Keratinocyte (primary cell): ENCODE data around the gene SLC7A7. TPM values are rescaled to one million over a fixed set of nuclear protein-coding genes. Genes with fewer than 3 reads are reported as not detected.
A peak's percentile ranks its signal among the peaks of the same experiment; 100 is the strongest.

ENCODE experiments used
- DNase-seq: peaks from one replicate; pipeline ENCODE4 v3.0.0-alpha.2; 2011; ENCODE audit warnings: low read depth, missing footprints, low spot score
- FAIRE-seq: peaks from 2 replicates; lab custom pipeline; 2011; peaks lifted over from hg19 to GRCh38; lab: Jason Lieb, UNC
- H2AFZ ChIP-seq: 2 replicates; pipeline ENCODE4 v1.6.0; 2012; ENCODE audit warnings: low read length, control low read depth, inconsistent platforms; ENCODE audit not compliant: control insufficient read depth
- H3K27ac ChIP-seq: 2 replicates; pipeline ENCODE4 v1.5.1; 2011; ENCODE audit warnings: low read length; ENCODE audit not compliant: control insufficient read depth, insufficient read depth
- H3K27me3 ChIP-seq: 3 replicates; pipeline ENCODE4 v1.6.0; 2011; ENCODE audit warnings: low read length; ENCODE audit not compliant: control insufficient read depth, insufficient read depth; ENCODE audit errors: extremely low read depth
- H3K36me3 ChIP-seq, 2 experiments: 2 replicates in 1 of 2; 3 replicates in 1 of 2; pipeline ENCODE4 v1.5.1; 2011; ENCODE audit warnings: low read length in 2 of 2, mild to moderate bottlenecking in 1 of 2; ENCODE audit not compliant: control insufficient read depth in 2 of 2, insufficient read depth in 2 of 2; ENCODE audit errors: extremely low read depth in 1 of 2
- H3K4me1 ChIP-seq: 3 replicates; pipeline ENCODE4 v1.5.1; 2011; ENCODE audit warnings: low read length; ENCODE audit not compliant: control insufficient read depth, insufficient read depth; ENCODE audit errors: extremely low read depth
- H3K4me2 ChIP-seq: 3 replicates; pipeline ENCODE4 v1.6.0; 2011; ENCODE audit warnings: low read depth, low read length; ENCODE audit not compliant: control insufficient read depth, insufficient read depth; ENCODE audit errors: extremely low read depth
- H3K4me3 ChIP-seq, 3 experiments: fragments of 200-600 bp in 1 of 3; sonication (generic) in 1 of 3; 2 replicates in 2 of 3; 3 replicates in 1 of 3; pipeline ENCODE4 v1.5.1; 2011 to 2016; ENCODE audit warnings: low read length in 3 of 3, mild to moderate bottlenecking in 3 of 3, control low read depth in 2 of 3, inconsistent platforms in 1 of 3, low read depth in 1 of 3, mixed read lengths in 1 of 3, mixed run types in 1 of 3, moderate library complexity in 1 of 3; ENCODE audit not compliant: control insufficient read depth in 2 of 3, insufficient read depth in 2 of 3; ENCODE audit errors: extremely low read depth in 1 of 3
- H3K79me2 ChIP-seq: 2 replicates; pipeline ENCODE4 v1.6.0; 2012; ENCODE audit warnings: low read length; ENCODE audit not compliant: control insufficient read depth, insufficient read depth
- H3K9ac ChIP-seq: 3 replicates; pipeline ENCODE4 v1.6.0; 2011; ENCODE audit warnings: low read length; ENCODE audit not compliant: control insufficient read depth, insufficient read depth; ENCODE audit errors: extremely low read depth
- H3K9me1 ChIP-seq: 3 replicates; pipeline ENCODE4 v1.6.0; 2011; ENCODE audit warnings: low read length; ENCODE audit not compliant: control insufficient read depth, insufficient read depth; ENCODE audit errors: extremely low read depth
- H3K9me3 ChIP-seq: 2 replicates; pipeline ENCODE4 v1.5.1; 2012; ENCODE audit warnings: low read depth, low read length; ENCODE audit not compliant: control insufficient read depth
- H4K20me1 ChIP-seq: 3 replicates; pipeline ENCODE4 v1.6.0; 2011; ENCODE audit warnings: low read length; ENCODE audit not compliant: control insufficient read depth, insufficient read depth; ENCODE audit errors: extremely low read depth
- CTCF ChIP-seq, 3 experiments: IDR thresholded peaks in 1 of 3; conservative IDR thresholded peaks in 1 of 3; optimal IDR thresholded peaks in 1 of 3; 2 replicates in 2 of 3; 3 replicates in 1 of 3; pipeline versions ENCODE3 to v1.5.1; 2011; ENCODE audit warnings: low read length in 3 of 3, mild to moderate bottlenecking in 3 of 3, moderate library complexity in 2 of 3, control low read depth in 1 of 3, inconsistent platforms in 1 of 3; ENCODE audit not compliant: insufficient read depth in 2 of 3; ENCODE audit errors: extremely low read depth in 1 of 3
- EZH2 ChIP-seq: IDR thresholded peaks from one replicate; pipeline ENCODE4 v1.6.1; 2012; ENCODE audit warnings: inconsistent platforms, mild to moderate bottlenecking, low read length, moderate library complexity
- dilution Hi-C: fragments of 300-500 bp; cut with MboI; formaldehyde crosslinking; loops from one replicate; pipeline ENCODE4 v1.7.0; 2020; ENCODE audit warnings: low sequenced_read_pairs; ENCODE audit not compliant: extremely low pct_ligation_motif_present
- polyA plus RNA-seq, 5 experiments: library from polyadenylated mRNA; depleted of rRNA in 3 of 5; stranded (reverse) in 3 of 5; stranded (forward) in 1 of 5; unstranded in 1 of 5; fragments of >200 nt; gene quantifications; 1 replicate in 1 of 5; 2 replicates in 3 of 5; 3 replicates in 1 of 5; pipeline versions ENCODE4 v1.2.1 to v1.2.3, GENCODE V29; 2011 to 2012; ENCODE audit warnings: missing spikeins in 2 of 5, low read depth in 1 of 5, low replicate concordance in 1 of 5

Gene SLC7A7
- polyA plus RNA-seq, 1 donor (not counting 4 experiments of a cell fraction or from before 2014, with no cell fraction given): 0.20 TPM

GRCh38 chr14:22846811-22847307, 31.6 kb upstream of the SLC7A7 start:
- H3K79me2 ChIP-seq: peaks cover 30% of the 10 kb centered on the region
- H3K4me1 ChIP-seq: peaks cover 62% of the 10 kb centered on the region
- H3K27ac ChIP-seq: peak overlapping the region; percentile 47
- no peaks in the 10 kb centered on the region for H4K20me1 ChIP-seq
- no peak for DNase-seq
- FAIRE-seq: no peak
- H3K4me2 ChIP-seq: no peak overlapping the region
- no peak overlapping the region for H3K4me3 ChIP-seq
- no peak for TF ChIP-seq EZH2
- no peak for TF ChIP-seq CTCF (optimal IDR thresholded peaks at IDR 0.05 in 1 of 3, IDR thresholded peaks at IDR 0.05 in 1 of 3, conservative IDR thresholded peaks at IDR 0.05 in 1 of 3; ENCODE audit: extremely low read depth in 1 of 3, insufficient read depth in 2 of 3, low read length in 3 of 3)
- H3K36me3 ChIP-seq: peaks cover 38 to 51% of the 10 kb centered on the region in 2 experiments
- no peaks in the 10 kb centered on the region for H3K9me3 ChIP-seq
- no peak overlapping the region for H2AFZ ChIP-seq
- peak overlapping the region; percentile 28 for H3K9ac ChIP-seq
- dilution Hi-C loops: no loop called here
- no peaks in the 10 kb centered on the region for H3K27me3 ChIP-seq
- H3K9me1 ChIP-seq: no peaks in the 10 kb centered on the region

DNA sequence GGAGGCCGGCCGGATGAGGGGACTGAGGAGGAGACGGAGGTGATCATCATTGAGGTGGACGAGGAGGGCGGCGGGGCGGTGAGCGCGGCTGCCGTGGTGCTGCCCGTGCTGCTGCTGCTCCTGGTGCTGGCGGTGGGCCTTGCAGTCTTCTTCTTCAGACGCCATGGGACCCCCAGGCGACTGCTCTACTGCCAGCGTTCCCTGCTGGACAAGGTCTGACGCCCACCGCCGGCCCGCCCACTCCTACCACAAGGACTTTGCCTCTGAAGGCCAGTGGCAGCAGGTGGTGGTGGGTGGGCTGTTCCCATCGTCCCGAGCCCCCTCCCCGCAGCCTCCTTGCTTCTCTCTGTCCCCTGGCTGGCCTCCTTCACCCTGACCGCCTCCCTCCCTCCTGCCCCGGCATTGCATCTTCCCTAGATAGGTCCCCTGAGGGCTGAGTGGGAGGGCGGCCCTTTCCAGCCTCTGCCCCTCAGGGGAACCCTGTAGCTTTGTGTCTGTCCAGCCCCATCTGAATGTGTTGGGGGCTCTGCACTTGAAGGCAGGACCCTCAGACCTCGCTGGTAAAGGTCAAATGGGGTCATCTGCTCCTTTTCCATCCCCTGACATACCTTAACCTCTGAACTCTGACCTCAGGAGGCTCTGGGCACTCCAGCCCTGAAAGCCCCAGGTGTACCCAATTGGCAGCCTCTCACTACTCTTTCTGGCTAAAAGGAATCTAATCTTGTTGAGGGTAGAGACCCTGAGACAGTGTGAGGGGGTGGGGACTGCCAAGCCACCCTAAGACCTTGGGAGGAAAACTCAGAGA, 30.8 kb upstream of the SLC7A7 start:
- Histone ChIP-seq H3K9me3 (no peaks in the 10 kb centered on the region), H3K4me2 (no peak overlapping the region), H3K79me2 (peaks cover 38% of the 10 kb centered on the region), H4K20me1 (no peaks in the 10 kb centered on the region), H3K27me3 (no peaks in the 10 kb centered on the region), H3K9me1 (peaks cover 3% of the 10 kb centered on the region), H3K36me3 (peaks cover 45 to 59% of the 10 kb centered on the region in 2 experiments), H3K4me3 (no peak overlapping the region), H2AFZ (no peak overlapping the region), H3K27ac (peak overlapping the region; percentile 47), H3K4me1 (peaks cover 54% of the 10 kb centered on the region), H3K9ac (peak overlapping the region; percentile 28)
- FAIRE-seq: no peak
- TF ChIP-seq CTCF (optimal IDR thresholded peaks at IDR 0.05 in 1 of 3, IDR thresholded peaks at IDR 0.05 in 1 of 3, conservative IDR thresholded peaks at IDR 0.05 in 1 of 3; ENCODE audit: extremely low read depth in 1 of 3, insufficient read depth in 2 of 3, low read length in 3 of 3): no peak
- TF ChIP-seq EZH2: no peak
- DNase-seq: no peak
- dilution Hi-C loops: no loop called here
